Trophoblast cell (in vitro differentiated cells and primary cell): ENCODE results near the gene FLVCR2.

Experiments used
- DNase-seq, 2 donors: peaks; one replicate each; pipeline ENCODE4 v3.0.0-alpha.2; 2016
- H2AFZ ChIP-seq: 2 replicates; pipeline ENCODE4 v1.6.1; 2013; ENCODE audit warnings: low read length, moderate library complexity, mild to moderate bottlenecking; ENCODE audit not compliant: insufficient read depth, poor library complexity
- H2AK5ac ChIP-seq: 2 replicates; pipeline ENCODE4 v1.6.1; 2013; ENCODE audit warnings: mild to moderate bottlenecking, low read length
- H2BK120ac ChIP-seq: 2 replicates; pipeline ENCODE4 v1.6.1; 2013; ENCODE audit warnings: low read length, mild to moderate bottlenecking, moderate library complexity; ENCODE audit not compliant: insufficient read depth, poor library complexity
- H2BK12ac ChIP-seq: 2 replicates; pipeline ENCODE4 v1.6.1; 2013; ENCODE audit warnings: mild to moderate bottlenecking, low read length, moderate library complexity
- H2BK5ac ChIP-seq: 2 replicates; pipeline ENCODE4 v1.6.1; 2013; ENCODE audit warnings: low read length, low read depth, moderate library complexity, mild to moderate bottlenecking; ENCODE audit not compliant: poor library complexity
- H3K14ac ChIP-seq: 2 replicates; pipeline ENCODE4 v1.6.1; 2013; ENCODE audit warnings: mild to moderate bottlenecking, low read length
- H3K18ac ChIP-seq: 2 replicates; pipeline ENCODE4 v1.6.1; 2013; ENCODE audit warnings: mild to moderate bottlenecking, low read length
- H3K23ac ChIP-seq: 2 replicates; pipeline ENCODE4 v1.6.1; 2013; ENCODE audit warnings: low read length
- H3K27ac ChIP-seq: 2 replicates; pipeline ENCODE4 v1.5.1; 2013; ENCODE audit warnings: low read depth, mild to moderate bottlenecking, inconsistent platforms, low read length, moderate library complexity
- H3K27me3 ChIP-seq: 2 replicates; pipeline ENCODE4 v1.6.1; 2013; ENCODE audit warnings: inconsistent platforms, mild to moderate bottlenecking, low read length, moderate library complexity; ENCODE audit not compliant: insufficient read depth
- H3K36me3 ChIP-seq, 2 experiments: 1 replicate in 1 of 2; 2 replicates in 1 of 2; pipeline ENCODE4 v1.6.1; 2013; ENCODE audit warnings: low read length in 2 of 2, mild to moderate bottlenecking in 2 of 2, moderate library complexity in 1 of 2; ENCODE audit not compliant: insufficient read depth in 2 of 2, control insufficient read depth in 1 of 2
- H3K4ac ChIP-seq: 2 replicates; pipeline ENCODE4 v1.6.1; 2013; ENCODE audit warnings: low read depth, mild to moderate bottlenecking, low read length, moderate library complexity
- H3K4me1 ChIP-seq, 2 experiments: 1 replicate in 1 of 2; 2 replicates in 1 of 2; pipeline ENCODE4 v1.6.1; 2013; ENCODE audit warnings: low read length in 2 of 2, mild to moderate bottlenecking in 2 of 2, moderate library complexity in 1 of 2; ENCODE audit not compliant: insufficient read depth in 2 of 2, control insufficient read depth in 1 of 2
- H3K4me2 ChIP-seq: 2 replicates; pipeline ENCODE4 v1.6.1; 2013; ENCODE audit warnings: inconsistent platforms, mild to moderate bottlenecking, low read length, moderate library complexity
- H3K4me3 ChIP-seq: 2 replicates; pipeline ENCODE4 v1.5.1; 2013; ENCODE audit warnings: mild to moderate bottlenecking, low read depth, low read length, inconsistent platforms
- H3K79me1 ChIP-seq: one replicate; pipeline ENCODE4 v1.6.1; 2013; ENCODE audit warnings: low read length
- H3K79me2 ChIP-seq: 2 replicates; pipeline ENCODE4 v1.6.1; 2013; ENCODE audit warnings: low read length, mild to moderate bottlenecking; ENCODE audit not compliant: control insufficient read depth, insufficient read depth, poor library complexity
- H3K9ac ChIP-seq: 2 replicates; pipeline ENCODE4 v1.6.1; 2013; ENCODE audit warnings: mild to moderate bottlenecking, low read length
- H3K9me3 ChIP-seq: 2 replicates; pipeline ENCODE4 v1.6.1; 2013; ENCODE audit warnings: low read depth, mild to moderate bottlenecking, control low read depth, inconsistent platforms, low read length; ENCODE audit not compliant: insufficient read depth
- H4K12ac ChIP-seq: 2 replicates; pipeline ENCODE4 v1.6.1; 2013; ENCODE audit warnings: low read depth, mild to moderate bottlenecking, low read length, moderate library complexity
- H4K8ac ChIP-seq: 2 replicates; pipeline ENCODE4 v1.6.1; 2013; ENCODE audit warnings: low read depth, mild to moderate bottlenecking, low read length, moderate library complexity
- H4K91ac ChIP-seq: one replicate; pipeline ENCODE4 v1.6.1; 2013; ENCODE audit warnings: low read depth, mild to moderate bottlenecking, low read length, moderate library complexity
- WGBS: extraction: QIAGEN DNeasy Blood & Tissue Kit; methylation state at CpG from one replicate; pipeline ENCODE4 v1.1.7; 2013; ENCODE audit warnings: missing lambda C conversion rate; ENCODE audit not compliant: insufficient read length, insufficient coverage; ENCODE audit errors: extremely low coverage; 5-methylcytosine and 5-hydroxymethylcytosine counted together

Gene FLVCR2

GRCh38 chr14:75562089-75562488, 16.3 kb upstream of the FLVCR2 start:
- H3K18ac ChIP-seq, result no peak overlapping the region
- H2AFZ ChIP-seq, result no peak overlapping the region
- H4K91ac ChIP-seq, result no peak overlapping the region
- H3K4me2 ChIP-seq, result no peak overlapping the region
- no peak overlapping the region for H3K27ac ChIP-seq
- no peak overlapping the region for H2BK5ac ChIP-seq
- no peak overlapping the region for H3K4me3 ChIP-seq
- H3K79me2 ChIP-seq, result no peaks in the 10 kb centered on the region
- no peak overlapping the region for H4K12ac ChIP-seq
- DNase-seq, result no peak
- peaks cover 0 to 2% of the 10 kb centered on the region in 2 experiments for H3K36me3 ChIP-seq
- H3K23ac ChIP-seq, result no peak overlapping the region
- H3K9me3 ChIP-seq, result peaks cover 7% of the 10 kb centered on the region
- H3K79me1 ChIP-seq, result peaks cover 2% of the 10 kb centered on the region
- no peak overlapping the region for H2AK5ac ChIP-seq
- no peak overlapping the region for H2BK120ac ChIP-seq
- WGBS, result no CpG with 5 or more reads among the region's 7 CpGs
- H3K14ac ChIP-seq, result no peak overlapping the region
- H3K4ac ChIP-seq, result no peak overlapping the region
- H3K9ac ChIP-seq, result no peak overlapping the region
- peak overlapping the region; percentile 46 for H2BK12ac ChIP-seq
- H3K4me1 ChIP-seq, result peaks cover 4 to 7% of the 10 kb centered on the region in 2 experiments
- H3K27me3 ChIP-seq, result no peaks in the 10 kb centered on the region
- no peak overlapping the region for H4K8ac ChIP-seq

GRCh38 chr14:75562489-75562888, 15.9 kb upstream of the FLVCR2 start:
- Histone ChIP-seq H3K27ac (no peak overlapping the region), H3K9me3 (peaks cover 5% of the 10 kb centered on the region), H3K18ac (no peak overlapping the region), H3K79me1 (peaks cover 2% of the 10 kb centered on the region), H3K4me2 (no peak overlapping the region), H2BK12ac (no peak overlapping the region), H3K27me3 (no peaks in the 10 kb centered on the region), H2AK5ac (no peak overlapping the region), H3K9ac (no peak overlapping the region), H3K23ac (no peak overlapping the region), H3K14ac (no peak overlapping the region), H3K36me3 (peaks cover 0 to 2% of the 10 kb centered on the region in 2 experiments), H4K12ac (no peak overlapping the region), H2AFZ (no peak overlapping the region), H3K4me1 (peaks cover 4 to 7% of the 10 kb centered on the region in 2 experiments), H4K8ac (no peak overlapping the region), H4K91ac (no peak overlapping the region), H2BK120ac (no peak overlapping the region), H2BK5ac (no peak overlapping the region), H3K4me3 (no peak overlapping the region), H3K4ac (no peak overlapping the region), H3K79me2 (no peaks in the 10 kb centered on the region)
- no peak for DNase-seq
- WGBS, result no CpG with 5 or more reads among the region's 4 CpGs

- H2BK12ac ChIP-seq, result no peak overlapping the region
- no peak overlapping the region for H2AK5ac ChIP-seq
- H3K18ac ChIP-seq, result no peak overlapping the region
- no peaks in the 10 kb centered on the region for H3K9me3 ChIP-seq
- H3K27me3 ChIP-seq, result no peaks in the 10 kb centered on the region
- H3K23ac ChIP-seq, result no peak overlapping the region
- H2AFZ ChIP-seq, result no peak overlapping the region
- H3K79me1 ChIP-seq, result peaks cover 2% of the 10 kb centered on the region
- no peak overlapping the region for H3K9ac ChIP-seq
- H3K4me2 ChIP-seq, result no peak overlapping the region
- H4K8ac ChIP-seq, result no peak overlapping the region
- peaks cover 4 to 7% of the 10 kb centered on the region in 2 experiments for H3K4me1 ChIP-seq
- H3K36me3 ChIP-seq, result no peaks in the 10 kb centered on the region
- no peaks in the 10 kb centered on the region for H3K79me2 ChIP-seq
- H3K4ac ChIP-seq, result no peak overlapping the region
- no peak for DNase-seq
- H2BK5ac ChIP-seq, result no peak overlapping the region
- H4K91ac ChIP-seq, result no peak overlapping the region
- no peak overlapping the region for H3K4me3 ChIP-seq
- H2BK120ac ChIP-seq, result no peak overlapping the region
- no peak overlapping the region for H3K14ac ChIP-seq
- no peak overlapping the region for H4K12ac ChIP-seq
- WGBS, result no CpG with 5 or more reads among the region's 4 CpGs
- no peak overlapping the region for H3K27ac ChIP-seq
Observed at GRCh38 chr14:75563931-75564330, 14.5 kb upstream of the FLVCR2 start.

- peaks cover 2% of the 10 kb centered on the region for H3K79me1 ChIP-seq
- no peak overlapping the region for H3K27ac ChIP-seq
- no peak for DNase-seq
- H3K27me3 ChIP-seq, result no peaks in the 10 kb centered on the region
- H3K9me3 ChIP-seq, result no peaks in the 10 kb centered on the region
- no peak overlapping the region for H3K18ac ChIP-seq
- H2BK5ac ChIP-seq, result no peak overlapping the region
- peaks cover 3 to 5% of the 10 kb centered on the region in 2 experiments for H3K4me1 ChIP-seq
- no CpG with 5 or more reads among the region's 5 CpGs for WGBS
- H3K4me2 ChIP-seq, result no peak overlapping the region
- H2AK5ac ChIP-seq, result no peak overlapping the region
- H3K9ac ChIP-seq, result no peak overlapping the region
- no peaks in the 10 kb centered on the region for H3K79me2 ChIP-seq
- H2BK12ac ChIP-seq, result no peak overlapping the region
- no peak overlapping the region for H3K23ac ChIP-seq
- no peak overlapping the region for H2BK120ac ChIP-seq
- H2AFZ ChIP-seq, result no peak overlapping the region
- H4K91ac ChIP-seq, result no peak overlapping the region
- no peaks in the 10 kb centered on the region for H3K36me3 ChIP-seq
- H3K4me3 ChIP-seq, result no peak overlapping the region
- no peak overlapping the region for H4K12ac ChIP-seq
- H3K14ac ChIP-seq, result no peak overlapping the region
- no peak overlapping the region for H4K8ac ChIP-seq
- no peak overlapping the region for H3K4ac ChIP-seq
Observed at GRCh38 chr14:75565056-75565455, 13.4 kb upstream of the FLVCR2 start.
